Embryonic facial prominence (tissue), 1 donor: Measurements from ENCODE around the gene TMEM190.
A peak's percentile ranks its signal among the peaks of the same experiment; 100 is the strongest.
"Not testable (repeated sequence)": the region's sequence is repeated elsewhere in the genome, so short reads cannot be mapped to it uniquely, and the experiment has no call there.

Experiments
- DNase-seq: peaks from one replicate; pipeline ENCODE4 v3.0.0-alpha.2; 2016; ENCODE audit errors: extremely low spot score

The TMEM190 gene

GRCh38 chr19:55376241-55376933 is at the start of gene TMEM190:
TMEM190 (plus strand) TSS chr19:55376826; CDS start chr19:55376854, 28 bp downstream.
- no peak for DNase-seq

DNA sequence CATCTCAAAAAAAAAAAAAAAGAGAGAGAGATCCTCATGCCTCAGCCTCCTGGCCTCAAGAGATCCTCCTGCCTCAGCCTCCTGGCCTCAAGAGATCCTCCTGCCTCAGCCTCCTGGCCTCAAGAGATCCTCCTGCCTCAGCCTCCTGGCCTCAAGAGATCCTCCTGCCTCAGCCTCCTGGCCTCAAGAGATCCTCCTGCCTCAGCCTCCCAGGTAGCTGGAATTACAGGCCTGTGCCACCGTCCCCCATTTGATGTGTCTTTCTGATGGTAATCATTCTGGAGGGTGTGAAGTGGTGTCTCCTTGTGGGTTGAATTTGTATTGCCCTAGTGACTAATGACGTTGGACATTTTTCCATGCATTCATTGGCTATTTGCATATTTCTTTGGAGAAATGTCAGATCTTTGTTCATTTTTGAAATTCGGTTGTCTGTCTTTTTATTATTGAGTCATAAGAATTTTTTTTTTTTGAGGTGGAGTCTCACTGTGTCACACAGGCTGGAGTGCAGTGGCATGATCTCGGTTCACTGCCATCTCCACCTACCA is 47.8 kb upstream of the TMEM190 start:
- DNase-seq: not testable (repeated sequence)

DNA sequence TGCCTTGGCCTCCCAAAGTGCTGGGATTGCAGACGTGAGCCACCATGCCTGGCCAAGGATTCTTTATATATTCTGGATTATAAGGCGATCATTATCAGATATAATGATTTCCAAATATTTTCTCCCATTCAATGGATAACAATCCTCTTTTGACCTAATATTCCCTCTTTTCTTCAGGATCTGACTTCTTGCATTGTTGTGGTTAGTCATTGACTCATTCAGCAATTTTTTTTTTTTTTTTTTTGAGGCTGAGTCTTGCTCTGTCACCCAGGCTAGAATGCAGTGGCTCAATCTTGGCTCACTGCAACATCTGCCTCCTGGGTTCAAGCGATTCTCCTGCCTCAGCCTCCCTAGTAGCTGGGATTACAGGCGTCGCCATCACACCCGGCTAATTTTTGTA is 46.8 kb upstream of the TMEM190 start:
- not testable (repeated sequence) for DNase-seq

GRCh38 chr19:55333870-55334269 is 42.8 kb upstream of the TMEM190 start:
- no peak for DNase-seq

GRCh38 chr19:55336101-55336500 is 40.5 kb upstream of the TMEM190 start:
- DNase-seq: no peak

DNA sequence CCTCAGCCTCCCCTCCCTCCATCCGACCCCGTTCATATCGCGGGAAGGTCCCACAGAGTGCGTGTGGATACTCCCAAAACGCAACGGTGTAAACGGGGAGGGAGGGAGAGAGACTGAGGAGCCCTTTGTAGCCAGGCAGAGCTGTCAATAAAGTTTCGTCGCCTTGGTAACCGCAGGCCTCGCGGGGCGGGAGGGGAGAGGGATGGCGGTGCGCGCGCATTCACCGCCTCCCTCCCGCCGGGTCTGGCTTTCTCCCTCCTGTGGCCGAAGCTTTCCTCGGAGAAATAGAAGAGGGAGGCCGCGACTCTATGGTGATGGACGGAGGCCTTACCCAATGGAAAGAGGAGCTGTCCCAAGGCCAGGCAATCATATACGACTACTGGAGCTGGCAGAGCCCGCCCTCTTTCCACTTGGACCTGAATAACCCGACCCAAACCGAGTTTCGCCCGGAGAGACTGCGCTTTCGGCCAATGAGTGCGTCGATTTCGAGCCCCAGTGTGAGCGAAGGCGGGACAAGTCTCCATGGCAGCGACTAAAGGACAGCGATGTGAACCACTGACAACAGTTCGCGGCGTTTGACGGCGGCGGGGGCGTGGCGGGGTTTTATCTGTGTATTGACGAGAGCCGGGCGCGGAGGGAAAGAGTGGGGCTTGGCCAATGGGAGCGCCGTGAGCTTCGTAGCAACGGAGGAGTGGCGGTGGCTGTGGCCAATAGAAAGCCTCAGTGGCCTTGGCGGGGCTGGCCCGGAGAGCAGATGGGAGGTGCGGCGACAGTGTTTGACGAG is 37.3 kb upstream of the TMEM190 start, which contains the start of gene KMT5C:
Gene KMT5C, plus strand, starts transcription at position 772 of the 784 bp plus-strand sequence. CDS start 2,061 bp downstream, outside the sequence.
- DNase-seq: peak; percentile 100

- DNase-seq: no peak
Observed at GRCh38 chr19:55339889-55340783, 36.5 kb upstream of the TMEM190 start.

DNA sequence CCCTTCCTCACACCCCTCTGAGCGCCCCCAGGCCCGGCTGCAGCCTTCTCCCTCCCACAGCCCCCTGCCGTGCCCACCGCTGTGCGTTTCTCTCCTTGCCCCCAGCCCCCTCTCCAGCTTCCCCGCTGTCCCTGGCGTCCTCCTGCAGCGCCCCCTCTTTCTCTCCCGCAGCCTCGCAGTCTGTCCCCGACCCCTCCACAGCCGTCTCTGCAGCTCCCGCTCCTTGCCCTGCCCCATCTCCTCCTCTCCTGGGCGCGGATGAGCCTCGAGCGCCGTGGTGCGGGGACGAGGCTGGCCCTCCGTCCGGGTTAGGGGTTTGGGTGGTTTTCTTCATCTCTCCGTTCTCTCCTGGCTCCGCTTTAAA is 35.9 kb upstream of the TMEM190 start:
- no peak for DNase-seq

DNA sequence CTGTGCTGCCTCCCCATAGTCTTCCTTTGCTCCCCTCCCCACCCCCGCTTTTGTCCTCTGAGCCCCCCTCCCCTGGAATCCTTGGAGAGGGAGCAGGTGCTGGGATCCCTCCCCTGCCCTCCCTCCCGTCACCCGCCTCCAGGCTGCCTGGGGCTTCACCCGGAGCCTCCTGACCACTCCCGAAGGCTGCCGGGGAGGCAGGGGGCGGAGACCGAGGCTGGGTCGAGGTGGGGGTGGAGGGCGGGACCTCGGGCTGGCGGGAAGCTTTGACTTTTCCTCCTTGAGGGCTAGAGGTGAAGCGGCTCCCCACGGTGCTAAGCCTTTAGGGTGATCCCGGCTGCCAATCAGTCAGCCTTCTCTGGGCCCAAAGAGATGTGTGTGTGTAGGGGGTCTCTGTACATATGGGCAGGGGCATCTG is 35.4 kb upstream of the TMEM190 start:
- no peak for DNase-seq

DNA sequence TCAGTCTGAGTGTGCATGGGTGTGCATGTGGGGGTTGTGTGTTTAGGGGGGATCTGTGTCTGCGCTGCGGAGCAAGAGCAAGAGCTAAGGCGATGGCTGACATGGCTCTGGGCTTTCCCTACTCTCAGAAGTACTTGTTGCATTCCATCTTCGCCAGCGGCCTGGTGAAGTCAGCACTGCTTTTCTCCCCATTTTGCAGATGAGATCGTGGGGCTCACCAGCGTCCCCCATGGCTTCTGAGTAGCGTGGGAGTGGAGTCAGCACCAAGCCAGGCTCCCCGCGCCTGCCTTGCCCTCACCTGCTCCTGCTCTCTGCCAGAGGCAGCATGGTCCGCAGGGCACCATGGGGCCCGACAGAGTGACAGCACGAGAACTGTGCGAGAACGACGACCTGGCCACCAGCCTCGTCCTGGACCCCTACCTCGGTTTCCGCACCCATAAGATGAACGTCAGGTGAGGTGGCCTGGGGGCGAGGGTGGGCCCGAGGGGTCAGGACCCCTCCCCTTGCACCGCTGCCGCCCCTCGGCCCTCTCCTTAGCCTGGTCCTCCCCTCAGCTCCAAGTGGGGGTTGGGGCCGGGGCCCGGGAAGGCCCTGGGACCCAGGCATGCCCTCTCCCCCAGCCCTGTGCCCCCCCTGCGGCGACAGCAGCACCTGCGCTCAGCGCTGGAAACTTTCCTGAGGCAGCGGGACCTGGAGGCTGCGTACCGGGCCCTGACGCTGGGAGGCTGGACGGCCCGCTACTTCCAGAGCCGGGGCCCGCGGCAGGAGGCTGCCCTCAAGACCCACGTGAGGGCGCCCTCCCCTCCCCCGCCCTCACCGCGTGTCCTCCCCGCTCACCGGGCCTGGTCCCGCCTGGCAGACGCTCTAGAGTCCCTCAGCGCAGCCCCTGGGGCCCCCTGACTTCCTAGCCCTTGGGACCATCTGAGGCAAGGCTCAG is 34.8 kb upstream of the TMEM190 start:
- DNase-seq: no peak

DNA sequence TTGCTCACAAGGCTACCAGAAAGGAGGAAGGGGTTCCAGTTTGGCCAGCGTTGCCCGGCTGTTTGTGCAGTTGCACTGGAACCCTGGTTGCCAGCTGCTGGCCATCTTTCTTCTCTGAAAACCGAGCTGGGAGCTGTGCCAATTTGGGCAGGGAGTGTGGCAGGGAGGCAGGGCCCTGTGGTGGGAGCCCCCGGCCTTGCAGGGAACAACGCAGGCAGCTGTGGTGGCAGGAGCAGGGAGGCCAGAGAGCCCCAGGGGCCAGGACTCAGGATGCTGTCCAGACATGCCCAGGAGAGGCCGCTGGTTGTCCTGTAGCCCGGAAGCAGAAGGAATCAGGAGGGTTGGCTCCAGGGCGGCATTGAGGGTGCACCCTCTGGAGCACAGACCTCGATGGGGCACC is 32.2 kb upstream of the TMEM190 start:
- no peak for DNase-seq

GRCh38 chr19:55345101-55345817 is 31.4 kb upstream of the TMEM190 start:
- no peak for DNase-seq

- no peak for DNase-seq
Observed at GRCh38 chr19:55345818-55346724, 30.6 kb upstream of the TMEM190 start.

DNA sequence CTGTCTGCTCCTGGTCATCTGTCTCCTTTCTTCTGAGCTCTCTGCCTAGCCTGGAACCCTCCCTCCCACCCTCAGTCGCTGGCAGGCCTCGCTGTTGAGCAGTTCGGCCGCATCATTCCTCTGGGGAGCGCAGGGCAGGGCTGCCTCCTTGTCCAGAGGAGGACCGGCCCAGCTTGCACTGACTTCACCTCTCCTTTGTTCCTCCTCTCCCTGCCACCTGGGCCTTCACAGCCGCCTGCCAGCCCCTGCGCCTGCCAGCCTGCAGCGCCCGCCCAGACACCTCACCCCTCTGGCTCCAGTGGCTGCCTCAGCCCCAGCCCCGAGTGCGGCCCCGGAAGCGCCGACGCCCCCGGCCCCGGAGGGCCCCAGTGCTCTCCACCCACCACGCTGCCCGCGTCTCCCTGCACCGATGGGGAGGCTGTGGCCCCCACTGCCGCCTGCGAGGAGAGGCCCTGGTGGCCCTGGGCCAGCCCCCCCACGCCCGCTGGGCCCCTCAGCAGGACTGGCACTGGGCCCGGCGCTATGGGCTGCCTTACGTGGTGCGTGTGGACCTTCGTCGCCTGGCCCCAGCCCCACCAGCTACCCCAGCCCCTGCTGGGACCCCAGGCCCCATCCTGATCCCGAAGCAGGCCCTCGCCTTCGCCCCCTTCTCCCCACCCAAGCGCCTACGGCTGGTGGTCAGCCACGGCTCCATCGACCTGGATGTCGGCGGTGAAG is 29.7 kb upstream of the TMEM190 start:
- no peak for DNase-seq

- DNase-seq: no peak
Observed at GRCh38 chr19:55347442-55348009, 29.1 kb upstream of the TMEM190 start.

- DNase-seq: no peak
Observed at GRCh38 chr19:55348317-55349034, 28.1 kb upstream of the TMEM190 start.

DNA sequence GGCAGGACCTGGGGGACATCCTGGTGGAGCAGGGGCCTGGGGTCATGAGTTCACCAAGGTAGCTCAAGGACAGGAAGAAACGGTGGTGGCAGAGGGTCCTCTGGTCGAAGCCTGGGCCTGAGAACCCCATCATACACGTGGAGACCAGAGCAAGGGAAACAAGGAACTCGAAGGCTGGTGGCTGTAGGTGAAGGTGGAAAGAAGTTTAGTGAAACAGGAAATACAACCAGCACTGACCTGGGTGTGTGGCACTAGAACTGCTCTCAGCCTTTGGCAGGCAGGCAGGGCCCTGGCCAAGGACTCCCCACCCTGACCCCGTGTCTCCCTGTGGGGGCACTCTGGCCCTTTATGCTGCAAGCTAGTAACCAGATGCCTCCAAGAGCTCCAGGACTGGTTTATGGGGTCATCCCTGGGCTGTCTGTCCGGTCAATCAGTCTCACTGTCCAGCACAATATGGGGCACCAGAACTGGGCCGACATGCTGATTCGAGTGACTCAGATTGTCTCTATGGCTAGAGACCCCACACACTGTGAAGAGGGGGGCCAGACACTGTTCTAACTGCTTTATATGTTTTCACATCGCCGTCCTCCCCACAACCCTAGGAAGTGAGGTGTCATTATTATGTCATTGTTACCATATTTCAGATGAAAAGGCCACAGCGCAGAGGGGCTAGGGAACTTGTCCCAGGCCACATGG is 25.9 kb upstream of the TMEM190 start:
- no peak for DNase-seq
